ENCODE measurements around the gene C1orf53. TPM values are rescaled to one million over a fixed set of nuclear protein-coding genes. Genes with fewer than 3 reads are reported as not detected.

The C1orf53 gene
- total and polyA plus RNA-seq, 2 of the 13 experiments (the other 11 are each of a cell fraction or from before 2014, with no cell fraction given): 5.8 to 10.1 TPM

GRCh38 chr1:197902454-197903195 is at the start of gene C1orf53 (continued):
- TF ChIP-seq, protein P1, sequence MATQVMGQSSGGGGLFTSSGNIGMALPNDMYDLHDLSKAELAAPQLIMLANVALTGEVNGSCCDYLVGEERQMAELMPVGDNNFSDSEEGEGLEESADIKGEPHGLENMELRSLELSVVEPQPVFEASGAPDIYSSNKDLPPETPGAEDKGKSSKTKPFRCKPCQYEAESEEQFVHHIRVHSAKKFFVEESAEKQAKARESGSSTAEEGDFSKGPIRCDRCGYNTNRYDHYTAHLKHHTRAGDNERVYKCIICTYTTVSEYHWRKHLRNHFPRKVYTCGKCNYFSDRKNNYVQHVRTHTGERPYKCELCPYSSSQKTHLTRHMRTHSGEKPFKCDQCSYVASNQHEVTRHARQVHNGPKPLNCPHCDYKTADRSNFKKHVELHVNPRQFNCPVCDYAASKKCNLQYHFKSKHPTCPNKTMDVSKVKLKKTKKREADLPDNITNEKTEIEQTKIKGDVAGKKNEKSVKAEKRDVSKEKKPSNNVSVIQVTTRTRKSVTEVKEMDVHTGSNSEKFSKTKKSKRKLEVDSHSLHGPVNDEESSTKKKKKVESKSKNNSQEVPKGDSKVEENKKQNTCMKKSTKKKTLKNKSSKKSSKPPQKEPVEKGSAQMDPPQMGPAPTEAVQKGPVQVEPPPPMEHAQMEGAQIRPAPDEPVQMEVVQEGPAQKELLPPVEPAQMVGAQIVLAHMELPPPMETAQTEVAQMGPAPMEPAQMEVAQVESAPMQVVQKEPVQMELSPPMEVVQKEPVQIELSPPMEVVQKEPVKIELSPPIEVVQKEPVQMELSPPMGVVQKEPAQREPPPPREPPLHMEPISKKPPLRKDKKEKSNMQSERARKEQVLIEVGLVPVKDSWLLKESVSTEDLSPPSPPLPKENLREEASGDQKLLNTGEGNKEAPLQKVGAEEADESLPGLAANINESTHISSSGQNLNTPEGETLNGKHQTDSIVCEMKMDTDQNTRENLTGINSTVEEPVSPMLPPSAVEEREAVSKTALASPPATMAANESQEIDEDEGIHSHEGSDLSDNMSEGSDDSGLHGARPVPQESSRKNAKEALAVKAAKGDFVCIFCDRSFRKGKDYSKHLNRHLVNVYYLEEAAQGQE (IDR thresholded peaks at IDR 0.05; ENCODE audit: borderline replicate concordance in 1 of 2, low read depth in 1 of 2, low read length in 2 of 2): peak in 1 of 2 experiments; percentile 38; a peak in 1 of 4 replicates
- TF ChIP-seq ZNF512 (CRISPR knock-in tag; IDR thresholded peaks at IDR 0.05) (no peak), SMAD1 (CRISPR knock-in tag; IDR thresholded peaks at IDR 0.05; ENCODE audit: borderline replicate concordance, low read depth) (peak; percentile 79; the same call in 1 of the 2 replicates), MYC (CRISPR knock-in tag; IDR thresholded peaks at IDR 0.05; ENCODE audit: borderline replicate concordance) (peak; percentile 93), SALL2 (CRISPR knock-in tag; IDR thresholded peaks at IDR 0.05) (no peak; the same call in none of the 2 replicates), ISX (CRISPR knock-in tag; conservative IDR thresholded peaks at IDR 0.05) (no peak; the same call in 1 of the 2 replicates), ZBED4 (CRISPR knock-in tag; IDR thresholded peaks at IDR 0.05; ENCODE audit: borderline replicate concordance) (peak; percentile 43; the same call in 1 of the 2 replicates), TRIM22 (IDR thresholded peaks at IDR 0.05) (no peak), ARID3A (IDR thresholded peaks at IDR 0.05; ENCODE audit: low read depth, low read length) (no peak), FOXC1 (CRISPR knock-in tag; IDR thresholded peaks at IDR 0.05; ENCODE audit: borderline replicate concordance) (peak; percentile 92), FOSL1 (CRISPR knock-in tag; IDR thresholded peaks at IDR 0.05; ENCODE audit: borderline replicate concordance) (no peak), ISL2 (CRISPR knock-in tag; IDR thresholded peaks at IDR 0.05) (peak; percentile 69; the same call in 1 of the 2 replicates), NFIB (CRISPR knock-in tag; IDR thresholded peaks at IDR 0.05; ENCODE audit: borderline replicate concordance) (no peak), CC2D1A (CRISPR knock-in tag; IDR thresholded peaks at IDR 0.05) (no peak), NFATC3 (CRISPR knock-in tag; IDR thresholded peaks at IDR 0.05) (no peak)

Measured in HepG2 (cell line).